ENCODE results near the gene YJEFN3.

YJEFN3 gene

DNA sequence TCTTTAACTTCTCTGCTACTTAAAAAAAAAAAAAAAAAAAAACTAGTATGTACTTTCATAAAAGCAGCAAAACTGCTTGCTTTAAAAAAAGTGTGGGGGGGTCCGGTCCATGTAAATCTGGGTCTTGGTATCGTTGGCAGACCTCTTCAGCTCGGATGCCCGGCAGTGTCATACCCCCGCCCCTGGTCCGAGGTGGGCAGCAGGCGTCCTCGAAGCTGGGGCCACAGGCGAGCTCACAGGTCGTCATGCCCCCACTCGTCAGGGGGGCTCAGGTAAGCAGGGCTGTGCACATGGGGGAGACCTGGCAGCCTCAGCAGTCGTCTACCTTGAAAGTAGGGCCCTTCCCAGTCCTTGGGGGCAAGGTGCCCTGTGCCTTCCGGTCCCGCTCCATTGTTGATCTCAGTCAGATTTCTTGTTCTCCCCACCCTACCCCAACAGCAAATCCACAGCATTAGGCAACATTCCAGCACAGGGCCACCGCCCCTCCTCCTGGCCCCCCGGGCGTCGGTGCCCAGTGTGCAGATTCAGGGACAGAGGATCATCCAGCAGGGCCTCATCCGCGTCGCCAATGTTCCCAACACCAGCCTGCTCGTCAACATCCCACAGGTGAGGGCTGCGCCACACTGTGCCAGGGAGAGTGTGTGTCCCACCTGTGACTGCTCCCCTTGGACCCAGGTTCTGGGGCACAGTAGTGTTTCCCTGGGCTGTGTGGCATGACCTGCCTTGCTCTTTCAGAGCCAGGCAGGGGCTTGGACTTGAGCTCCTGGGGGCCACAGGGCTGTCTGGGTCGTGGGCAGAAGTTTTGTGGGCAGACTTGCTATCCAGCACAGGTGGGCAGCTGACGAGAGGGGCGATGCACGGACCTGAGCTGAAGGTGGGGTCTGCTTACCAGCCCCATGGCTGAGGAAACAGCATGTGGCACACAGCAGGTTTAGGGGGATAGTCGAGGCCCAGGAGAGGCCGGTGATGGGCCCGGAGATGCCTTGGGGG lies 32.8 kb upstream of the YJEFN3 start:
- DNase-seq: no peak

DNA sequence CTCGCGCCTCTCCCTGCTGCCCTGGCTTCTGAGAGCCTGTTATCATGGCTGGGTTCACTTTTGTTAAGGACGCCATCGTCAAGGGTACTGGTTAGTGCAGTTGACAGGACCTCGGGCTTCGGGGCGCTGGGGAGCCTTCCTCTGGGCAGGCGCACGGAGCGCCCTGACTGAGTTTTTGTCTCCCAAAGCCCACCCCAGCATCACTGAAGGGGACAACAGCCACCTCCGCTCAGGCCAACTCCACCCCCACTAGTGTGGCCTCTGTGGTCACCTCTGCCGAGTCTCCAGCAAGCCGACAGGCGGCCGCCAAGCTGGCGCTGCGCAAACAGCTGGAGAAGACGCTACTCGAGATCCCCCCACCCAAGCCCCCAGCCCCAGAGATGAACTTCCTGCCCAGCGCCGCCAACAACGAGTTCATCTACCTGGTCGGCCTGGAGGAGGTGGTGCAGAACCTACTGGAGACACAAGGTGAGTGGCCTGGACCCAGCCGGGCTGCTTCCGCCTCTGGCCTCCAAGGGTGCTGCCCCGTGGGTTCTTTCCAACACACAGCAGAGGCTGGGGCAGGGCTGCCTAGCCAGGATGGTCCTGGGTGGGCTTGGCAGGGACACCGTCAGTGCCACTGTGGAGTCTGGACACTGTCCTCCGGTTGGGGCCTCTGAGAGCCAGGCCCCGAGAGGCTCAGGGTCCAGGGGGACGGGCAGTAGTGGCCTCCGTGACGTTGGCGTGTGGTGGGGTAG lies 30.3 kb upstream of the YJEFN3 start:
- DNase-seq: no peak

DNA sequence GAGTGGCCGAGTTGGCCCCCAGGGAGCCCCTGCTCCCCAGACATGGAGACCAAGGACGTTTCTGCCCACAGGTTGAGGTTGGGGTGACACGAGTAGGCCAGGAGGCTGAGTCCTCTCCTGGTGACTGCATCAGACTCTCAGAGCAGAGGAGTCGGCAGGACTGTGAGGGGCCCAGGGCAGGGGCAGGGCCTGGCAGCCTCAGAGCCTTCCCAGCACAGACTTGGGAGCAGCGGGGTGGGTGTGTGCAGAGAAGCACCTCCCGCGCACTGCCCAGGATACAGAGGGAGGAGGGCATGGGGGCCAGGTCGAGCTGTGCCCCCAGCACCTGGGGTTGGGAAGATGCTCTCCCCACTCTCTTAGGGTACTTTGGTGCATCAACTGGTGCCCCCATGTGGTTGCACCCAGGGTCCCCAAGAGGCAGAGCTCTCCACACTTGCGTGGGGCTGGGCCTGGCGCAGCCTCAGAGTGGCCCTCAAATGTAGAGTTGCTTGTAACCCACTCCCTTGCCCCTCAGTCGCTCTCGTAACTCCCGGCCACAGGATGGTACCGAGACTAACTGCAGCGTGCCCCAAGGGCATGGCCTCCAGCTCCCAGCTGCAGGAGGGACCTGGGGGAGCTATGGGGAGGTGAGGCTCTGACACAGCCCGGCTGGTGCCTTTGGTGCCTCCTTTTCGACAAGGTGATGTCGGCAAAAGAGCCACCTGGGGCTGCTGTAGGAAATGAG lies 29.3 kb upstream of the YJEFN3 start:
- DNase-seq: no peak

DNA sequence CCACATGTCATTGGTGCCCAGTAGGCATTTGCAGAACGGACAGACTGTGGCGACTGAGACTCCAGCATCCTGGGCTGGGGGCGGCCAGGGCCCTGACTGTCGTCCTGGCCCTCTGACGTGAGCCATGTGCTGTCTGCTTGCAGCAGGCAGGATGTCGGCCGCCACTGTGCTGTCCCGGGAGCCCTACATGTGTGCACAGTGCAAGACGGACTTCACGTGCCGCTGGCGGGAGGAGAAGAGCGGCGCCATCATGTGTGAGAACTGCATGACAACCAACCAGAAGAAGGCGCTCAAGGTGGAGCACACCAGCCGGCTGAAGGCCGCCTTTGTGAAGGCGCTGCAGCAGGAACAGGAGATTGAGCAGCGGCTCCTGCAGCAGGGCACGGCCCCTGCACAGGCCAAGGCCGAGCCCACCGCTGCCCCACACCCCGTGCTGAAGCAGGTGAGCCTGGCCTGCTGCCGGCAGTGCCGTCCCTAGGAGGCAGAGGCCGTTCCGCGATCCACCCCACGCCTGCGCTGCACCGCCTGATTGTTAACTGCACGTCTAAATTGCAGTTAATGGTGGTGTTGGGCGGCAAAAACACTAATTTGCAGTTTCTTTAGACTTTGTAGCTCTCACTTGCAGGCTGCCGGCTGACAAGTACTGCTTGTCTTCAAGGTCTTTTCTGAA lies 27.6 kb upstream of the YJEFN3 start:
- DNase-seq: no peak

DNA sequence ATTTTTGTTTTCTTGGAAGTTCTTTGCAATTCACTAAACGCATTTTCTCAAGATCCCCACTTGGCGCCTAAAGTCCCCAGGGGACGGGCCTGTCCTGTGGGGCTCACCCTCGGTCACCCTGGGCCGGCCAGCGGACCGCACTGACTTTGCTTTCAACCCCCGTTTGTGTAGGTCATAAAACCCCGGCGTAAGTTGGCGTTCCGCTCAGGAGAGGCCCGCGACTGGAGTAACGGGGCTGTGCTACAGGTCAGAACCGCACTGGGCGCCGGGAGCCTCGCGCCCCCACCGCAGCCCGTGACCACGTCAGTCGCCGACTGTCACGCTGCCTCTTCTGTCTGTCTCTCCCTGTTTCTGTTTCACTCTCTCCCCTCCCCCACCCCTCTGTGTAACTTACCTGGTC lies 26.9 kb upstream of the YJEFN3 start:
- DNase-seq: no peak

DNA sequence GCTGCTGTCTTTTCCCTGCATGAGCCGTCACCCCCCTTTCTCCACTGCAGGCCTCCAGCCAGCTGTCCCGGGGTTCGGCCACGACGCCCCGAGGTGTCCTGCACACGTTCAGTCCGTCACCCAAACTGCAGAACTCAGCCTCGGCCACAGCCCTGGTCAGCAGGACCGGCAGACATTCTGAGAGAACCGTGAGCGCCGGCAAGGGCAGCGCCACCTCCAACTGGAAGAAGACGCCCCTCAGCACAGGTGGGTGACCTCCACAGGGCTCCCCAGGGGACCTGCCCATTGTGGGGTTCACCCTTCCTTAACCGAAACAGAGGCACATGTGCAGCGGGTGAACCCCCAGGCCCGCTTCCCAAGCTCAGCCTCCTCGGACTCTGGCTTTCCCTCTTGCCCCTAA lies 26.4 kb upstream of the YJEFN3 start:
- no peak for DNase-seq

DNA sequence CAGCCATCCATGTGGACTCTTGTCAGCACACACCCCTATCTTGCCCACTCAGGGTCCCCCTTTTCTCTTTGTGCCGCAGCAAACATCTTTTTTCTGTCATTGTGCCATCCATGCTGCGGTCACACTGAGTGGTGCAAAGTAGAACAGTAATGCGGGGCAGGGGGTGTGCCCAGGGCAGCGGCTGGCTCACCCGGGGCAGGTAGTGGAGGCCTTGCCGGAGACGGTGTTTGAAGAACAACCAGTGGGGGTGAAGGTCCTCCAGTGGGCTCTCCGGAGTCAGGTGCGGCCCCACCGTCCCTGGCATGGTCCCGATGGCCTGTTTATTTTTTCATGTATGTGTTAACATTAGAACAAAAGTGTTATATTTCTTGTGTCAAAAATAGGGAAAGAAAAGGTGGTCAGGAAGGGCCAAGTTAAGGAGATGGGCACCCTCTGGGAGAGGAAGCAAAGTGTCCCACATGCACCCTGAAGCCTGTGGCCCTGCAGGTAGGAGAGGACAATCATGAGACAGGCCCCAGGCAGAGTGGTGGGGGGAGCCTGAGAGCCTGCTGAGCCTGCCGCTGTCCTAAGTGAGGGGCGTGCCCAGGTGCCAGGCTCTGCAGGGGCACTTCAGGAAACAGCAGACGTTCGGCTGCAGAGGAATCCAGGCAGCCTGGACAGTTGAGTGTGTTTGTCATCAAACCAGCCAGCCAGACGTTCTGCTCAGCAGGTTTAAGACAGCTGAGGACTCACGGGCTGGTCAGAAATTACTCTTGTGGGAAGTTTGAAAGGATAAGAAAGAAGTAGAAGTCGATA lies 25.7 kb upstream of the YJEFN3 start:
- DNase-seq: no peak

DNA sequence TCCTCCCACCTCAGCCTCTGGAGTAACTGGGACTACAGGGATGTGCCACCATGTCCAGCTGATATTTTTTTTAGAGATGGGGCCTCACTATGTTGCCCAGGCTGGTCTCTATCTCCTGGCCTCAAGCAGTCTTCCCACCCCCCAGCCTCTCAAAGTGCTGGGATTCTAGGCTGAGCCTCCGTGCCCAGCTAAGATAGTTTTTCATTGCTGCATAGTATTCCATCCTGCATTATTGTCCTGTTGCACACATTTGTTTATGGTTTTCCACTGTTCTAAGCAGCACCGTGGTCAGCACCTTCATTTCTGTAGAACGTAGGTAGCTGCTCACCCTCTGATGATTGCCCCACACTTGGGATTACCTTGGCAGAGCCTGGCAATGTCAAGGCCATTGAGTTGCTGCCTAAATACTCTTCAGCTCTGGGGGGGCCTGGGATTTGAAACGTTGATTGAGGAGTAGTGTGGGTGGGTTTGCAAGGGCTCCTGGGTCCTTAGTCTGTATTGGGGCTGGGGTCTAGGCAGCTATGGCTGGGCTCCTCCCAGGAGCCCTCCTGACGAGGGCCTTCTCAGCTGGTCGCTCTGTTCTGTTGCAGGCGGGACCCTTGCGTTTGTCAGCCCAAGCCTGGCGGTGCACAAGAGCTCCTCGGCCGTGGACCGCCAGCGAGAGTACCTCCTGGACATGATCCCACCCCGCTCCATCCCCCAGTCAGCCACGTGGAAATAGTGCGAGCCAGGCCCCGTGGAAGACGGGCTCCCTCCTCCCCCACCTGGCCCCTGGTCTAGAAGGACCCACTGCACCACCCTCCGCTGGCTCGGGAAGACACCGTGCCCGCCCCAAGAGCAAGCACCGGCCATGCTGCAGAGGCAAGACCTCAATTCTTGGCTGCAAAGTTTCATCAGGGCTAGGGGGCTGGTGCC lies 23.7 kb upstream of the YJEFN3 start:
- DNase-seq: no peak

DNA sequence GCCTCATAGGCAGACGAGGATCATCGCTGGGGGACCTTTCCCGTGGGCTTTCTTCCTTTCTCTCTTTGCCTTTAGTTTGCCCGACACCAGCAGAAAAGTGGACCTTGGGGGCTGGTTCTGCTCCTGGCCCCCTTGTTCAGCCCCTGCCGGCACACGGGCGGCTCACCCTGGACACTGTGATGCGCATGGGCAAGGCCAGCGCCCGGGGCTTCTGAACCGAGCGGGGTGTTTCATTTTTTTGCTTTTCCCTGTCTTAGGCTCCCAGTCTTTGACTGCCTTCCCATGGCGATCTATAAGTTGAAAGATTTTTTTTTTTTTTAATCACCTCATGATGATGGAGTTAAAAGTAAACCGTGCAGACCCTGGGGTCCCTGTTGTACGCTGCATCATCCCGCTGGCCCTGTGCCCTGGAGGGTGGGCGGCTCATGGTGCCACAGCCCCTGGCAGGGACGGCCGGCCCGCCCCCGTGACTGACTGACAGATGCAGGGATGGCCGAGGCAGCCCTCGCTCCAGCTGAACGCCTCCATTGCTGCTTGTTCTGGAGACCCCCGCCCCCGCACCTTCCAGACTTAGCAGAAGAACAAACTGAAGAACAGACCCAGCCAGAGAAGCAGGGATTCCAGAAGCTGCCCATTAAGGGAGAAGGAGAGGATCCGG lies 22.9 kb upstream of the YJEFN3 start:
- no peak for DNase-seq

DNA sequence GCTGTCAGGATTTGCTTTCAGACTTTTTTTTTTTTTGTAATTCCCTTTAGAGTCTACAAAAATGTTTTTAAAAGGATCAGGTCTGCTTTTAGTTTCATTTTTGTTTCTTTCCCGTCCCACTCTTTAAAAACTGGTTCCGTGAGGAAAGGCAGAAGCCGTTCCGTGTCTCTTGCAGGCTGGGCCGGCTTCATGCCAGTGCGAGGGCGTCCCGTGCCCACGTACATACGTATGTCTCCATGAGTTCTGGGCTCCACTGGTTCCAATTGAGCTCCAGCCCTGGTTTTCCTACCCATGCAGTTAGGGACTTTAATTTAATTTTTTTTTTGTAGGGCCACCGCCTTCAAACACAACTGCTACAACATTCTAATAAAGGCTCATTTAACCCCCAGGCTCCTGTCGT lies 22.1 kb upstream of the YJEFN3 start:
- DNase-seq: no peak

DNA sequence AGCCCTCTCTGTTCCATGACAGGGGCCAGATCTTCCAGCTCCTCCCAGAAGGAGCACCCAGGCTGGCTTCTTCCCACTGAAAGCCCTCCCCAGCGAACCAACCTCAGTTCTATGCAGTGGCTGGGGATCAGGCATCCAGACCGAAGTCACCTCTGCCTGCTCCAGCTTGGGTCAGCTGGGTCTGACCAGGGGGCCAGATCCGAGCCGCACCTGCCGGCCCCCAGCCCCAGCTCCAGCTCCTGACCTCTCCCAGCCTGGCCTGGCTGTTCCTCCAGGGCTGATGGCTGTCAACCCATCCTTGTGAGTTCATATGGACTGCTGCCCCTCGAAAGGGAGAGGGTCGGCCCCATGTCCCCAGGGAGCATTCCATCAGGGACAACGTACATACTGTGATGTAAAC lies 21.4 kb upstream of the YJEFN3 start:
- DNase-seq: no peak

DNA sequence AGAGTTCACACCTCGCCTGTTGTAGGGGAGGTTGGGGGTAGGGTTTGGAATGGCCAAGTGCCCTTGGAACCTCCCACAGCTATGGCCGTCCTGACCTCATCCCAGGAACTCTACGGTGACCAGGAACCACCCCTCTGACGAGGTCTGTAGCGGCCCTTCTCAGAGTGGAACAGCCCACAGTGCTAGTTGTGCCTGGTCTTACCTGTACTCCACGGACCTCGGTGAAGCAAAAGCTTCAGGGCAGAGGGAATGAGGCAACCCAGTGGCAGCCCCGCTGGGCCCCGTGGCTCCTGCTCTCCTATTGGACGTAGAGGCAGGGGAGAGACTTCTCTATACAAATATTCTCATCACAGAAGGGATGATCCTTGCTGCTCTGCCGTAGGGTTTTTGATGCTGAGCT lies 20.5 kb upstream of the YJEFN3 start:
- DNase-seq: no peak

DNA sequence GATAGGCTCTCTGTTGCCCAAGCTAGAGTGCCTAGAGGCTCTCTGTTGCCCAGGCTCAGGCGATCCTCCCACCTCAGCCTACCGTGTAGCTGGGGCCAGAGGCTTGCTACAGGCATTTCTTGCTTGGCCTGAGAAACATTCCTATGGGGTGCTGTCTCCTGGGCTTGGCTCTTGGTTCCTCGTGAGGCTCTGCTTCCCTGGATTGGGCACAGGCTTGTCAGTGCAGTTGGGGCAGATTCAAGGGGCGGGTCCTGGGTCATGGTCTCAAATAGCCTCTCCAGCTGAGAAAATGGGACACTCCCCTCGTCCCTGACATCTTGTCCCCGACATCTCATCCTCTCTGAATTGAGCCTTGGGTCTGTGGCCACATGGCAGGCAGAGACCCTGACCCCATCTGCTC lies 18.3 kb upstream of the YJEFN3 start:
- no peak for DNase-seq

DNA sequence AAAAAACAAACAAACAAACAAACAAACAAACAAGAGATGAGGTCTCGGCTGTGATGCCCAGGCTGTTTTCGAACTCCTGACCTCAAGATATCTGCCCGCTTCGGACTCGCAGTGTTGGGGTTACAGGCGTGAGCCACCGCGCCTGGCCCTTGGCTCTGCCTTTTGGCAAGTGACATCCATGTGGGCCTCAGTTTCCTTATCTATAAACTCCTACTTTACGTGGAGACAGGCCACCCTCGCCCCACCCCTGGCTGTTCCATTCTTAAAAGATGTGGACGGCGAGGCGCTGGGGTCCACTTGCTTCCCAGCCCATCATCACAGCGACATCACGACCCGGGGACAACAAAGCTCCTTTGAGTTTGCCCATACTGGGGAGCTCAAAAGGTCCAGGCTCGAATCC lies 15.0 kb upstream of the YJEFN3 start:
- DNase-seq: no peak

DNA sequence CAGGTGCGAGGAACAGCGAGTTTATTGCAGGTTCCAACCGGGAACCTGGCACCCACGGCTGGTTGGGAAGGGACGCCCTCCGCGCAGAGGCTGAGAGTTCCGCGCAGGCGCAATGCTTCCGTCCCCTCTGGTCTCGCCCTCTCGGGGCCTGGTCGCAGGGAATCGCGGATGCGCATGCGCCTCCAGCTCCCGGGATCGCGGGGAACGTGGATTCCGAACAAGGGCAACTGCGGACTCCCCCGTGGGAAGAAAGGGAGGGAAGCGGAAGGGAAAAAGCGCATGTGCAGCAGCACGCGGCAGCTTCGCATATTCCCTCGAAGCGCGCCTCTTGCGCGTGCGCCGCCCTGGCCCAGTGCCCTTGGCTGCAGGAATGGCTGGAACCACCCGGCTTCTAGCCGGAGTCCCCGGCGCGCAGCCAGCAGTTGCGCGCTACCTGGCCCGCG lies 14.5 kb upstream of the YJEFN3 start:
- DNase-seq: peak; percentile 81

DNA sequence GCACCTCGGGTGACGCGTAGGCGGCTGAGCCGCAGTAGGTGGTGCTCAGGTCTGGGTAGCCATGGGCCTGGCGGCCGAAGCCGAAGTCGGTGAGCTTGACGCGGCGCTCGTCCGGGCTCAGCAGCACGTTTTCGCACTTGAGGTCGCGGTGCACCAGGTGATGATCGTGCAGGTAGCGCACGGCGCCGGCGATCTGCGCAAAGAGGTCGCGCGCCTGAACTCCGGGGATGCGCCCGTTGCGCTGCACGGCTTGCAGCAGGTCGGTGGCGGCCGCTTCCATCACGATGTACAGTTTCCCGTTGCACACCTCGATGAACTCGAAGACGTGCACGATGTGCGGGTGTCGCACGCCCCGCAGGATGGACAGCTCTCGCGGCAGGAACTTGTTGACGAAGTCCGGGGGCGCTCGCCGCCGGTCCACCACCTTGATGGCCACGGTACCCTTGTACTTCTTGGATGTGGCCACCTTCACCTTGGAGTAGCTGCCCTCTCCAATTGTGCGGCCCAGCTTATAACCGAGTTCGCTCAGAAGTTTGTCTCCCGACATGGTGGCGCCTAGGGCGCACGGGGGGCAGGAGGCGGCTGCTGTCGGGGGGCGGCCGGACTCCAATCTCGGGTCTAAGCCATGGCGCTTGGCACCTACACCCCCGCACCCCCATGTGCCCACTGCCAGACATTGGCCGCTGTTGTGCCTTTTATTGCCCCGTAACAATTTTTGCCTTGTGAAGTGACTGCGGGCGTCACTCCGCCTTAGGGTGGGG lies 13.7 kb upstream of the YJEFN3 start, which contains the start of gene TSSK6:
Gene TSSK6, minus strand, starts transcription at position 668 of the 761 bp plus-strand sequence. Its CDS starts 121 bp downstream, at position 547.
- no peak for DNase-seq

DNA sequence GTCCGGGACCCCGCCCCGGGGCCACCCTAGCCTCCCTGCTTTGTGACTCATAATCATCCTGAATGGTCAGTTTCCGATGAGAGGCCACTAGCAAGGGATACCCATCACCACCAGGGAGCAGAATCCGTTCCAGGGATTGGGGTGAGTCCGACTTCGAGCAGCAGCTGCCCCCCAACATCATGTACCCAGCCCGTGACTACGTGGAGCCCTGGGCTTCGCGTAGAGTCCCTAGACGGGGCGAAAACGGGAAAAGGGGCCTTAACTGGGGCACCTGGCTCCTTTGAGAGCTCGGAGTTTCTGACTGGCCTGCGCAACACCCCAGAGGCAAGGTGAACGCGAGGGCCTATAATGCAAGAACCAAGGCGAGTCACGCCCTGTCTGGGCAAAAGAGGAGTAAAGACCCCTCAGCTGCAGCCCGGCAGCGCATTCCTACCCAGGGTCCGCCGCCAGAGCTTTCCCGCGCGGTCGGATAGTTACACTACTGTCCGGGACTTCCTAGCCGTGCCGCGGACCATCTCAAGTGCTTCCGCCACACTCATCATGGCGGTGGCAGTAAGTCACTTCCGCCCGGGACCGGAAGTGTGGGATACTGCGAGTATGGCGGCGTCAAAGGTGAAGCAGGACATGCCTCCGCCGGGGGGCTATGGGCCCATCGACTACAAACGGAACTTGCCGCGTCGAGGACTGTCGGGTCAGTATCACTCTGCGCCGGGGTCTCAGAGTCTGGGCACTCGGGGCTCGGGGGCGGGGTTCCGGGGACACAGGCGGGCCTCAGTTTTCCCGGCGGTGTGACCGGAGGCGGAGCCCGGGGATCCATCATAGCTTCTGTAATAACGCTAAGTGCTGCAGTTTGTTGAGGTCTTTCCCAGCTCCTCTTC lies 12.8 kb upstream of the YJEFN3 start, which contains the start of gene NDUFA13:
Gene NDUFA13, plus strand, starts transcription at position 584 of the 878 bp plus-strand sequence. Its CDS starts 14 bp downstream, at position 598.
- DNase-seq: peak; percentile 92

DNA sequence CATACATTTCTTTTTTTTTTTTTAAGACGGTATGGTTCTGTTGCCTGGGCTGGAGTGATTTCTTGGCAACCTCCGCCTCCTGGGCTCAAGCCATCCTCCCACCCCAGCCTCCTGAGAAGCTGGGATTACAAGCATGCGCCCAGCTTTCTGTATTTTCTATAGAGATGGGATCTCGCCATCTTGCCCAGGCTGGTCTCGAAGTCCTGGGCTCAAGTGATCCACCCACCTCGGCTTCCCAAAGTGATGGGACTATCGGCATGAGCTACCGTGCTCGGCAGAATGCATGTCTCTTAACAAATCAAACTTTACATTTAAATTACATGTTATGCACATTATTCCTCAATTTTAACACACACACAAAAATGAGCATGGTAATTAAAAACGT lies 11.5 kb upstream of the YJEFN3 start:
- DNase-seq: no peak
